Muscle layer of duodenum (tissue), 2 donors: ENCODE data around the gene UBTD2.
"Not testable (repeated sequence)": the region's sequence is repeated elsewhere in the genome, so short reads cannot be mapped to it uniquely, and the experiment has no call there.

Source experiments
- H3K27ac ChIP-seq: one replicate; pipeline ENCODE4 v1.7.0; 2013; ENCODE audit warnings: mild to moderate bottlenecking, low read length
- H3K27me3 ChIP-seq: one replicate; pipeline ENCODE4 v1.7.0; 2013; ENCODE audit warnings: low read depth, mild to moderate bottlenecking, control low read depth, low read length
- H3K36me3 ChIP-seq, 2 donors: one replicate each; pipeline ENCODE4 v1.7.0; 2013; ENCODE audit warnings: low read length in 2 of 2, control low read depth in 1 of 2, mild to moderate bottlenecking in 1 of 2; ENCODE audit not compliant: insufficient read depth in 2 of 2, control insufficient read depth in 1 of 2
- H3K4me1 ChIP-seq, 2 donors: one replicate each; pipeline ENCODE4 v1.7.0; 2013; ENCODE audit warnings: low read length in 2 of 2, mild to moderate bottlenecking in 2 of 2, control low read depth in 1 of 2, moderate library complexity in 1 of 2; ENCODE audit not compliant: insufficient read depth in 2 of 2, control insufficient read depth in 1 of 2
- H3K4me3 ChIP-seq, 2 donors: one replicate each; pipeline ENCODE4 v1.7.0; 2013; ENCODE audit warnings: low read length in 2 of 2, low read depth in 1 of 2, mild to moderate bottlenecking in 1 of 2
- H3K9me3 ChIP-seq, 2 donors: one replicate each; pipeline ENCODE4 v1.7.0; 2013; ENCODE audit warnings: low read length in 2 of 2, control low read depth in 1 of 2, mild to moderate bottlenecking in 1 of 2; ENCODE audit not compliant: control insufficient read depth in 1 of 2
- donor health status: healthy.

Gene UBTD2

DNA sequence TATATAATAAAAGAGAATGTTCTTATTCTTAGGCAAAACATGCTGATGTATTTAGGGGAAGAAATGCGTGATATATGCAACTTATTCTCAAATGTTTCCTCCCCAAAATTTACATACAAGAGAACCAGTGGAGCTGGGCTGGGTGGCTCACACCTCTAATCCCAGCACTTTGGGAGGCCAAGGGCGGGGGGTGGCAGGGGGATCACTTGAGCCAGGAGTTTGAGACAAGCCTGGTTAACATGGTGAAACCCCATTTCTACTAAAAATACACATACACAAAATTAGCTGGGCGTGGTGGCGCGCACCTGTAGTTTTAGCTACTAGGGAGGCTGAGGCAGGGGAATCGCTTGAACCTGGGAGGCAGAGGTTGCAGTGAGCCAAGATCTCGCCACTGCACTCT is 27.5 kb upstream of the UBTD2 start:
- no peak overlapping the region for H3K4me3 ChIP-seq
- H3K4me1 ChIP-seq, result no peaks in the 10 kb centered on the region
- no peaks in the 10 kb centered on the region for H3K36me3 ChIP-seq
- no peaks in the 10 kb centered on the region for H3K27me3 ChIP-seq
- no peak overlapping the region for H3K27ac ChIP-seq
- H3K9me3 ChIP-seq, result no peaks in the 10 kb centered on the region

DNA sequence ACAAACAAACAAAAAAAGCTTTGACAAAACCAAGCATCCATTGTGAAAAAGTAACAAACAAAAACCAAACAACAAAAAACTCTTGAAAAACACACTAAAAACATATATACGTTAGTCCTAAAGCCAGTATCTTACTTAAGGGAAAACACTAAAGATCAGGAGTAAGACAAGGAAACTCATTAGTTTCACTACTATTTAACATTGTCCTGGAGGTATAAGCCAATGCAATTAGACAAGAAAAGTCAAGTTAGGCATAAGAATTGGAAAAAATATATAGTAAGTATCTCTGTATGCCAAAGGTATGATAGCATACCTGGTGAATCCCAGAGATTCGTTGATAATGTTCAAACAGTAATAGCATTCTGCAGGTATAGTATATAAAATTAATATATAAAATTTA is 21.8 kb upstream of the UBTD2 start:
- no peak overlapping the region for H3K4me3 ChIP-seq
- no peaks in the 10 kb centered on the region for H3K36me3 ChIP-seq
- no peaks in the 10 kb centered on the region for H3K27me3 ChIP-seq
- H3K9me3 ChIP-seq, result peaks cover 0 to 3% of the 10 kb centered on the region in 2 donors
- no peak overlapping the region for H3K27ac ChIP-seq
- H3K4me1 ChIP-seq, result no peaks in the 10 kb centered on the region

DNA sequence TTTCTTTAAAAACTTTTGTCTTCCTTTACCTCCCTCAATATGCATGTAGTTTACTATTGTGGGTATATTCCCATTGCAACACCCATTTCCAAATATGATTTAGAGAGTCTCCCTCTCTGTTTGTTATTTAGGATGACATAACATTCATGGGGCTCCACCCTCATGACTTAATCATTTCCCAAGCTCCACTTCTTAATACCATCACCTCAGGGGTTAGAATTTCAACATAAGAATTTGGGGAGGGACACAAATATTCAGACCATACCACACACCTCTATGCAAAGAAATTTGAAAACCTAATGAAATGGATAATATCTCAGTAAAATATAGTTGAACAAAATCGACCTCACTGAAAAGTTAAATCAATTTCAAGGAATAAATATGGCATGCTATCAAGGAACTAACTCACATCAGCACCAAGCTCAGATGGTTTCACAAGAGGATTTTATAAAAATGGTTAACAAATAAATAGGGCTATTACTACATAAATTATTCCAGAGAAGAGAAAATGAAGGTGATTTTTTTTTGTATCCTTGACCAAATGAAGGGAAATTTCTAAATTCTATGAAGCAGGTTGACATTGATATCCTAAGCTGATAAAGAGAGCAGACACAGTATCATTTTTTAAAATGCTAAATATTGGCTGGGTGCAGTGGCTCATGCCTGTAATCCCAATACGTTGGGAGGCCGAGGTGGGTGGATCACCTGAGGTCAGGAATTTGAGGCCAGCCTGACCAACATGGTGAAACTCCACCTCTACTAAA is 20.2 kb upstream of the UBTD2 start:
- no peaks in the 10 kb centered on the region for H3K36me3 ChIP-seq
- H3K4me3 ChIP-seq, result no peak overlapping the region
- no peaks in the 10 kb centered on the region for H3K4me1 ChIP-seq
- no peaks in the 10 kb centered on the region for H3K27me3 ChIP-seq
- peaks cover 0 to 3% of the 10 kb centered on the region in 2 donors for H3K9me3 ChIP-seq
- H3K27ac ChIP-seq, result no peak overlapping the region

DNA sequence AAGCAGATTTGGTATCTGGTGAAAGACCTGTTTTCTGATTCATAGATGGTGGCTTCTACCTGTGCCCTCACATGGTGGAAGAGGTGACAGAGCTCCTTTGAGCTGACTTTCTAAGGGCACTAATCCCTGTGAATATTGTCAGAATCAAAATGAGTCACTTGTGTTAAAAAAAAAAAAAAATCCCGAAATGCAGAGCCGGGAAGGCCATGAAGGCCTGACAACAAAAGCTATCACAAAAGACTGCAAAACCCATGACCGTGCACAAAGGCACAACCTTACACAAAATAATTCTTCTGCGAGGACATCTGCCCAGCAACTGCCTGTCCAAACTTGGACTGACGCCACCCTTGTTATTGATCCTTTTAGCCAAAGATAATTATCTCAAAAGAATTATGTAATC is 19.6 kb upstream of the UBTD2 start:
- Histone ChIP-seq H3K36me3 (no peaks in the 10 kb centered on the region), H3K4me3 (no peak overlapping the region), H3K9me3 (peaks cover 0 to 3% of the 10 kb centered on the region in 2 donors), H3K27me3 (no peaks in the 10 kb centered on the region), H3K4me1 (no peaks in the 10 kb centered on the region), H3K27ac (no peak overlapping the region)

DNA sequence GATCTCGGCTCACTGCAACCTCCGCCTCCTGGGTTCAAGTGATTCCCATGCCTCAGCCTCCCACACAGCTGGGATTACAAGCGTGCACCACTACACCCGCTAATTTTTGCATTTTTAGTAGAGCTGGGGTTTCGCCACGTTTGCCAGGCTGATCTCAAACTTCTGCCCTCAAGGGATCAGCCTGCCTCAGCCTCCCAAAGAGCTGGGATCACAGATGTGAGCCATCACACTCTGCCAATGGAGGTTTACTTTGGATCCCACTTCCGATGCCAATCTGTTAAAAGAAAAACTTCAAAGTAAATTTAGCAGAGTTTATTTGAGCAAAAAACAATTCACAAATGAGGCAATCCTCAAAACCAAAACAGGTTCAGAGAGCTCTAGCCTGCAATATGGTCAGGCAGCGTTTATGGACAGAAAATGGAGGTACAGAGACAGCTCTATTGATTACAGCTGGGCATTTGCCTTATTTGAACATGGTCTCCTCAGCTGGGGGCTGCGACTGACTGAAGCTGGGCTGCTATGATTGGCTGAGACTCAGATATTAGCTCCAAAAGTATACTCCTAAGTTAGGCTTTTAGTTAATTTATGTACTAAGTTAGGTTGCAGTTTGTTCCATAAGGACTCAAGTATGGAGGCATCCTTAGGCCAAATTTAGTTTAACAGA is 18.6 kb upstream of the UBTD2 start:
- no peak overlapping the region for H3K4me3 ChIP-seq
- peaks cover 0 to 3% of the 10 kb centered on the region in 2 donors for H3K9me3 ChIP-seq
- no peaks in the 10 kb centered on the region for H3K27me3 ChIP-seq
- no peaks in the 10 kb centered on the region for H3K4me1 ChIP-seq
- no peak overlapping the region for H3K27ac ChIP-seq
- no peaks in the 10 kb centered on the region for H3K36me3 ChIP-seq

DNA sequence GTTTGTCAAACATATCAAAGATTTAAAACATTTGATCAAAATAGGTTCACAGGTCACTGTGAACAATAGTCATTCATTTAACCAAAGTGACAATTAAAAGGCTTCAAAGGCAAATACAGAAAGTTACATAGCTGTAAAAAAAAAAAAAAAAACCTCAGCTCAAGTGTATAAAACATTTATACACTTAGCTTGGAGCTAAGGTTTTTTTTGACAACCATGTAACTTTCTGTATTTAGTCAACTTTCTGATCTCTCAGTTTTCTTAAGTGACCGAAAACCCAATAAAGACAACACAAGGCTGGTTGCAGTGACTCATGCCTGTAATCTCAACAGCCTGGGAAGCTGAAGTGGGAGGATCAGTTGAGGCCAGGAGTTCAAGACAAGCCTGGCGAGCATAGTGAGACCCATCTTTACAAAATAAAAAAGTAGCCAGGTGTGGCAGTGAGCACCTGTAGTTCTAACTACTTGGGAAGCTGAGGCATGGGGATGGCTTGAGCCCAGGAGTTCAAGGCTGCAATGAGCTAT is 16.4 kb upstream of the UBTD2 start:
- H3K27me3 ChIP-seq, result no peaks in the 10 kb centered on the region
- H3K9me3 ChIP-seq, result no peaks in the 10 kb centered on the region
- H3K36me3 ChIP-seq, result no peaks in the 10 kb centered on the region
- no peak overlapping the region for H3K27ac ChIP-seq
- H3K4me3 ChIP-seq, result no peak overlapping the region
- H3K4me1 ChIP-seq, result no peaks in the 10 kb centered on the region

DNA sequence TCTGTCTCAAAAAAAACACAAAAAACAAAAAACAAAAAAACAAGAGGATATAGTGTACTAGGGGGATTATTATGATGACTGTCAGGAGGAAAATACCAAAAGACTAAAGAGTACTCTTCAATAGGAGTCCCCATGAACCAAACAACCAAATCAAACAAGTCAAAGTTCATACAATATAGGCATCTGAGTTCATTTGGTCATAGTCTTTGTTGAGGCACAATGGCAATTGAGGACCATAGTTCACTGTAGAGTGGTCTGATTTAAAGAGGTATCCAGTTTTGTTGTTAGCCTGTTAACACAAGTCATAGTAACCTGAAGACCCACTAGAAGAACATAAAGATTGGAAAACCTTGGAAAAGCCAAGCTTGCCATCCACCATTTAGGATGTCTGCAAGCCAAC is 11.3 kb upstream of the UBTD2 start:
- no peak overlapping the region for H3K4me3 ChIP-seq
- H3K4me1 ChIP-seq, result peaks cover 4 to 6% of the 10 kb centered on the region in 2 donors
- no peaks in the 10 kb centered on the region for H3K27me3 ChIP-seq
- H3K9me3 ChIP-seq, result no peaks in the 10 kb centered on the region
- no peaks in the 10 kb centered on the region for H3K36me3 ChIP-seq
- H3K27ac ChIP-seq, result no peak overlapping the region

DNA sequence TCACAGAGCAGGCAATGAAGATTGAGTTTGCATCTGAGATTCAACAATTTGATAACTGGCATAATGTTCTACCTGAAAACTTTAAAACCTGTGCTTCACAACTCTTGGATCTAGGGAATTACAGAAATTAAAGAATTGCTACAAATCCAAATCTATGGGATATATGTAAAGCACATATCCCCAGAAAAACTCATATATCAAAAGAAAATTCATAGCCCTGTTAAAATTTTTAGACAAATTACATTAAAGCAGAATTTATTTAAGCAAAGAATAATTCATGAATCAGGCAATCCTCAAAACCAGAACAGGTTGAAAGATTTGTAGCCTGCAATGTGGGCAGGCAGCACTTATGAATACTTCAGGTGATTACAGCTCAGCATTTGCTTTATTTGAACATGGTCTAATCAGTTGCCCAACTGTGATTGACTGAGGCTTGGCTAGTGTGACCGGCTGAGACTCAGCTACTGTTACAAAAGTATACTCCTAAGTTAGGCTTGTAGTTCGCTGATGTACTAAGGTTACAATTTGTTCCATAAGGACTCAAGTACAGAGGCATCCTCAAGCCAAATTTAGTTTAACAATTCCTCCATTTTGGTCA is 10.3 kb upstream of the UBTD2 start:
- Histone ChIP-seq H3K4me3 (no peak overlapping the region), H3K4me1 (peaks cover 4 to 6% of the 10 kb centered on the region in 2 donors), H3K27ac (no peak overlapping the region), H3K27me3 (no peaks in the 10 kb centered on the region), H3K9me3 (no peaks in the 10 kb centered on the region), H3K36me3 (no peaks in the 10 kb centered on the region)

DNA sequence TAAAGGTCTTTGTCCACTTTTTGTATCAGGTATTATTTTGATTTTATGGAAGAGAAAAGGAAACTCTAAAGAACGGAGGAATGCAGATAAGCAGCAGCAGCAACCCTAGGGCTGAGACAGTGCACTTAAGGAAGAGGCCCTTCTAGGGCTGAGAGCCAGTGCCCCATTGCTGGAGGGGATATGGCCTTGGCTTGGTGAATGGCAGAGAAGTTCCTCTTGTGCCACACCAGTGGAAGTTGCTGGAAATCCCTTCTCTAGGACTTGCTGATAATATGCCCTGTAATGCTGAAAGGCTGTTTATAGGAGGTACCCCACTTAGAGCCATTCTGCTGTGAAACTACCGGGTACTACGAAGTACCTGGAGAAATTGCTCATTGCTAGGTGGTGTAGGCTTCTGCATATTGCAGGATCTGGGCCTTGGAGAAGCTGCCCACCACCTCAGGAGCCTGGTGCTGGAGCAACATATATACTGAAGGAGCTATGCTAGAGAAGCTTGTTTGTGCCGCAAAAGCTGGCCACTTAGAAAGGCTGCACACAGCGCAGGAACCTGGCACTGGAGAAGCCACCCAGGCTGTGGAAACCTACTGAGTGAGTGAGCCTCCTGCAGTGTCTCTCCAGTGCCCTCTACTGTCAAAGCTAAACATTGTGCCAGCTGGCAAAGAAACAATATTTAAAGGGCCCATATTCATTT is 9.6 kb upstream of the UBTD2 start:
- Histone ChIP-seq H3K36me3 (no peaks in the 10 kb centered on the region), H3K9me3 (no peaks in the 10 kb centered on the region), H3K4me1 (peaks cover 4 to 6% of the 10 kb centered on the region in 2 donors), H3K4me3 (no peak overlapping the region), H3K27me3 (no peaks in the 10 kb centered on the region), H3K27ac (no peak overlapping the region)

DNA sequence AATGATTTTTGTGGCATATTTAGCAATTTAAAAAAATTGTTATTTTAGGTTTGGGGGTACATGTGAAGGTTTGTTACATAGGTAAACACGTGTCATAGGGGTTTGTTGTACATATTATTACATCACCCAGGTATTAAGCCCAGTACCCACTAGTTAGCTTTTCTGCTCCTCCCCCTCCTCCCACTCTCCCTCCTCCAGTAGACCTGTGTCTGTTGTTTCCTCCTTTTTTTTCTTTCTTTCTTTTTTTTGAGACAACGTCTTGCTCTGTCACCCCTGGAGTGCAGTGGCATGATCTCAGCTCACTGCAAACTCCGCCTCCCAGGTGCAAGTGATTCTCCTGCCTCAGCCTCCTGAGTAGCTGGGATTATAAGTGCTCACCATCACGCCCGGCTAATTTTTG is 8.3 kb upstream of the UBTD2 start:
- not testable (repeated sequence) for H3K9me3 ChIP-seq, H3K4me3 ChIP-seq, H3K27me3 ChIP-seq, H3K4me1 ChIP-seq, H3K27ac ChIP-seq, H3K36me3 ChIP-seq

DNA sequence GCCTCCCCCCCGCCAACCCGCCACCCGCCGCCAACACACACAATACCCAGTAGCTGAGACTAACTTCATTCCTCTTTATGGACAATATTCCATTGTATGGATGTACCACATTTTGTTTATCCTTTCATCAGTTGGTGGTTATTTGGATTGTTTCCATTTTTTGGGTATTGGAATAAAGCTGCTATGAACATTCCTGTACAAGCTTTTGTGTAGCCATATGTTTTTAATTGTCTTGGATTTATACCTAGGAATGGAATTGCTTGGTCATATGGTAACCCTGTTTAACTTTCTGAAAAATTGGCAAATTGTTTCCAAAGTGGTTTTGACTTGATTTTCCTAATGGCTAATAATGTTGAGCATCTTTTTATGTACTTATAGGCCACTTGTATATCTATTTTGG is 4.9 kb upstream of the UBTD2 start:
- Histone ChIP-seq H3K4me3 (no peak overlapping the region), H3K27me3 (no peaks in the 10 kb centered on the region)

More for the DNA sequence above, 4.9 kb upstream of the UBTD2 start:
- Histone ChIP-seq H3K4me1 (peaks cover 4 to 6% of the 10 kb centered on the region in 2 donors), H3K27ac (no peak overlapping the region), H3K9me3 (no peaks in the 10 kb centered on the region), H3K36me3 (no peaks in the 10 kb centered on the region)
